NOMO-1 treated with DMSO at 0.1 percent for 48 hours (cell line): ENCODE measurements around the gene CHCHD3.

Source experiments
- DNase-seq: peaks from one replicate; lab custom pipeline; 2025; ENCODE audit not compliant: unreplicated experiment; lab: John Stamatoyannopoulos, UW

Gene CHCHD3

GRCh38 chr7:133081599-133082389 is at the start of gene CHCHD3:
TSS of gene CHCHD3 (minus strand) at chr7:133082090. CDS start at chr7:133081937, 153 bp downstream.
- DNase-seq, result peak; percentile 90

GRCh38 chr7:133130166-133130565 is 48.3 kb upstream of the CHCHD3 start:
- no peak for DNase-seq

GRCh38 chr7:133126422-133126821 is 44.5 kb upstream of the CHCHD3 start:
- DNase-seq, result no peak

- DNase-seq, result no peak
Observed at GRCh38 chr7:133124974-133125373, 43.1 kb upstream of the CHCHD3 start.

GRCh38 chr7:133121175-133121844 is 39.4 kb upstream of the CHCHD3 start:
- DNase-seq, result no peak

GRCh38 chr7:133119067-133119466 is 37.2 kb upstream of the CHCHD3 start:
- DNase-seq, result no peak

GRCh38 chr7:133118261-133118660 is 36.4 kb upstream of the CHCHD3 start:
- no peak for DNase-seq

- DNase-seq, result no peak
Observed at GRCh38 chr7:133117452-133117851, 35.6 kb upstream of the CHCHD3 start.

- DNase-seq, result no peak
Observed at GRCh38 chr7:133115596-133115995, 33.7 kb upstream of the CHCHD3 start.

- DNase-seq, result no peak
Observed at GRCh38 chr7:133114519-133114918, 32.6 kb upstream of the CHCHD3 start.

- no peak for DNase-seq
Observed at GRCh38 chr7:133112976-133113375, 31.1 kb upstream of the CHCHD3 start.

- DNase-seq, result no peak
Observed at GRCh38 chr7:133112335-133112734, 30.4 kb upstream of the CHCHD3 start.

GRCh38 chr7:133110312-133110711 is 28.4 kb upstream of the CHCHD3 start:
- DNase-seq, result no peak

- DNase-seq, result no peak
Observed at GRCh38 chr7:133109816-133110215, 27.9 kb upstream of the CHCHD3 start.

GRCh38 chr7:133108023-133108422 is 26.1 kb upstream of the CHCHD3 start:
- DNase-seq, result no peak

GRCh38 chr7:133102276-133103060 is 20.6 kb upstream of the CHCHD3 start:
- DNase-seq, result no peak

- no peak for DNase-seq
Observed at GRCh38 chr7:133099633-133100286, 17.9 kb upstream of the CHCHD3 start.

- DNase-seq, result no peak
Observed at GRCh38 chr7:133095119-133095671, 13.3 kb upstream of the CHCHD3 start.

GRCh38 chr7:133091943-133092464 is 10.1 kb upstream of the CHCHD3 start:
- no peak for DNase-seq

- no peak for DNase-seq
Observed at GRCh38 chr7:133082390-133082766, 488 bp upstream of the CHCHD3 start.
